ENCODE data around the gene ARHGEF7.

ARHGEF7 gene

DNA sequence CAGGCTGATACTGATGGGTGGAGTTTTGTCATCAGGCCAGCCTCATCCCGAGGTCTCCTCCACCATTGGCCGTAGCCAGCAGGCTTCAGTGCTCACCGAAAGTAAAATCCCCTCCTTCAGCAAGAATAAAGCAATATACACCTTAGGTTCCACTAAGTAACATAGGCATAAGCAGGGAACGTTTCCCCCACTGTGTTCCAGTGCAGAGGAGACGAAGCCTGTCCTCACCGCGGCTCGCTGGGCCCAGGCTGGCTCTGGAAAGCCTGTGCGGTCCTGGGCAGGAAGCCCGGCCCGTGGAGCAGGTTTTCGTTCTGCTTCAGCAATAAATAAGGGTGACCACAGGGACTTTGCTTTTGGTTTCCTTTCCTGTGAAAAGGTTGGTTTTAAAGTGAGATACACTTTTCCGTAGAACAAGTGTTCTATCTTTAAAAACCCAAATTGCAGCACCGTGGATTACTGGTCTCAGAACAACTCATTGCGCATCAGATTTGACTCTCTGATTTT lies 189.0 kb downstream of the ARHGEF7 start:
- DNase-seq (ENCODE audit: low spot score), result no peak

DNA sequence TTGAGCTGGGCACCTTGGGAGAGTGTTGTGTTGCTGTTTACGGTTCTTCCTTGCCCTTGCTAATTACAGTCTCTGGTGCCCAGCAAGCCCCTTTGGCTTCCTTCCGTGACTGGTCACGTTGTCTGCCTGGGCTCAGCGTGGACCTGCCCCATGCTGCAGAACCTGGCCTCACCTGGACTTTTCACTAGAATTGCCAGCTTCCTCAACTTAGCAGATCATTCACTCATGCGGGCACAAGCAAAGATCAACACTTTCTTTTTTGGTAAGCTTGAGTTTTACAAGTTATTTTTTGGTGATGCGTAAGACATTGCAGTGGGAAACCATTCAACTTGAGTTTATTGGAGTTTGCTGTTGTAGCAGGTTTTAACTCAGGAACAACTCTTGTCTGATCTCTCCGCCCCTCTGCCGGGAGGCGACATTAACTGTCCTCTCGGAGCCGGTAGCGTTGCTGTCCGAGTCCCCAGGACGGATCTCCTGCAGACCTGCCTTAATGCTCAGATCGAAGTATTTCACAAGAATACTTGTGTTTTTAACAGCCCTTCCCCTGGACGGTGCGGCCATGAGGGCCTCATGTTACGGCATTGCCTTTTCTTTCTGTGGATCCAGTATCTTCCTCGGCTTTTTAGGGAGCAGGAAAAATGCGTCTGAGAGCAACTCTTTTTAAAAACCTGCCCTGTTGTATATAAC lies 189.6 kb downstream of the ARHGEF7 start:
- no peak for DNase-seq (ENCODE audit: low spot score)

DNA sequence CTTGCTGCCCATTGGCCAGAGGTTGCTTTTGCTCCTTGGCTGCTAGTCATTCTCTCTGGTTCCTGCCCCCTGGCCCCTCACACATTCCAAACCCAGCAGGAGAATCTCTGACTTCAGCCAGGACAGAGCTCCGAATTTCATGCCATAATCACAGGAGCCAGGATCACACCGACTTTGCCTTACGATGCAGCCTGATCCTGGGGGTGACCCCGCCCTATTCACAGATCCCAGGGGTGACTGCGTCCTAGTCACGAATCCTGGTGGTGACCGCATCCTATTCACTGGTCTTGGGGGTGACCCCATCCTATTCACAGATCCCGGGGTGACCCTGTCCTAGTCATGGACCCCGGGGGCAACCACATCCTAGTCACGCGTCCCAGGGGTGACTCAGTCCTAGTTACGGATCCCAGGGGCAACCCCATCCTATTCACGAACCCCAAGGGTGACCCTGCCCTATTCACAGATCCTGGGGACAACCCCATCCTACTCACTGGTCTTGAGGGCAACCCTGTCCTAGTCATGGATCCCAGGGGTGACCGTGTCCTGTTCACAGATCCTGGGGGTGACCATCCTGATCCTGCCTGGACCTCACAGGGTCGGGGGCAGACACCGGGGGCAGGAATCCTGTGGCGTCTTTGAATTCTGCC lies 198.0 kb downstream of the ARHGEF7 start:
- no peak for DNase-seq (ENCODE audit: low spot score)

DNA sequence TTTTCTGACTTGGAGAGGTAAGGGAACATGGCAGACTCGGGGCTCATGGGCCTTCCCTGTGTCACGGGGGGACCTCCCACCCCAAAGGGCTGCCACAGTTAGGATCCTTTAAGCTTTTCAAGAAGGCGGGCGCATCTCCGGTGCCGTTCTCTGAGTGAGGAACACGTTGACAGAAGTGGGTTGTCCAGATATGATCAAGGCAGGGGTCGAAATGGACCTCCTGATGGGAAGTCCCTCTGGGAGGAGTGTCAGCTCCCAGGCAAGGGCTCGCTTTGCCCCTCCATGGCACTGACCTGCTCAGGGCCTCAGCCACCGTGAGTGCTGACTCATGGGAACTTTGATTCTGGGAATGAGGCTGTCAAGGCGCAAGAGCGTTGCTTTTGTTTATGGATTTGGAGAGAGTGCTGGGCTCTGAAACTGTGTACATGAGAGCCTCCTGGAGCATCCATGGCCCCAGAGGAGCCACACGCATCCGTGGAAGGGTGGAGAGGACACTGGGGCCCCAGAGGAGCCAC lies 198.9 kb downstream of the ARHGEF7 start:
- DNase-seq (ENCODE audit: low spot score), result no peak

DNA sequence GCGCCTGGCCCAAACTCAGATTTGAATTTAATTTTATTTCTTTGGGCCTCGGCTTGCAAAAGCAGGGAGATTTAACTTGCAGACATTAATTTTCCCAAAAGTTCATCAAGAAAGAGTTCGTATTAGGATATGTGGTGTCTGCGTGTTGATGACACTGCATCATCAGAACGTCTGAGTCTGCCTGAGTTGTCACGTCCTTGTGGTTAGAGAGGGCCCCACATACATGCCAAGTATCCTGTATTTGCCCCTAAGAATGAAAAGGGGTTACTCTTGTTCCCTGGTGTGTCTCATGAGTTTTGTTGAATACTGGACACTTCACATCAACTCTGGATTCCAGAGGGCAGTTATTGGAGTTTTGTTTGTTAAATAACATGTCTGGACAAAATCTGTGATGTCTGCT lies 199.7 kb downstream of the ARHGEF7 start:
- DNase-seq (ENCODE audit: low spot score), result no peak

DNA sequence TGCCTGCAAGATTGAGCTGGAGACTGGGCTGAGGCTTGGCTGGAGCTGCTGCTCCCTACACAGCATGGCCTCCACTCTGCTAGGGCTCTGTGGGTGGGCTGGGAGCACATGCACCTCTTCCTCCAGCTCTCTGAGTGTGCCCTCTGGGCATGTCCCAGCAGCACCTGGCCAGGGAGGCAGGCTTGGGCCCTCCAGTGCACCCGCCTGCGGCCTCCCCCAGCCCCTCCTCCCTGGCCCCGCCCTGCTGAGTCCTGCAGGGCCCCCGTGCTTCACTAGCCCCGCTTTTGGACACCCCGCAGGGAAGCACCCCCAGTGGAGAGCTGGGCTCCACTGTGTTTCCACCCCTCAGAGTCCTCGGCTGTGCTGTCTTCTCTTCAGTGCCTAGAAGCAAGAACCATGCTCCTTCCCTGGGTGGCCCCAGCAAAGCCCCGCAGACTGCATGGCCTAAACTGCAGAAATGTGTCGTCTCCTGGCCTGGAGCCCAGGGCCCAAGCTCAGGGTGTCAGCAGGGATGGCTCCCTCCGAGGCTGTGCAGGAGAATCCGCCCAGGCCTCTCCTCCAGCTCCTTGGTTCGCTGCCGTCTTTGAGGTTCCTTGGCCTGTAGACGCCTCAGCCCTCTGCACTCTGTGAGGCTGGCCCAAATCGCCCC lies 200.4 kb downstream of the ARHGEF7 start:
- DNase-seq (ENCODE audit: low spot score), result no peak

DNA sequence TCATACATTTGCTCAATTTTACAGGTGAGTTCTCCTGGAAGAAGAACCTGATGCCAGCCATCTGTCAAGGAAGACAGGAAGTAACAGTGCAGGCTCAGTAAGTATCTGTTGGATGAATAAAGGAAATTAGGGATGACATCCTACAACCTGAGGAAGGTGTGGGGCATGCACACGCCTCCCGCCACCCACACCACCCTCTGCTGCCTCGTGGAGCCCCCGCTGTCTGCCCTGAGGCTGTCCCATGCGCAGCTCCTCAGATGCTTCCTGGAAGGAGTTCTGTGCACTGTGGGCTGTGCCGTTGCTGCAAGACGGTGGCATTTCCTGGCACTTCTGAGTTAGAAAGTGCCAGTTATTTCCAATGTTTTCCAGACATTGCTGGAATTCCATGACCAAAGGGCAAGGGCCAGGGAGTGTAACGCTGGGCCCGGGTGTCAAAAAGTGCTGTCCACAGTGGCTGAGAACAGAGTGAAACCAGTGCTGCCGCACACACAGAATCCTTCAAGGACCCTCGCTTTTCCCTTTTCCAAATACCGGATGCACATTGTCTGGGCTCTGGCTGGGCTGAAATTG lies 201.1 kb downstream of the ARHGEF7 start:
- no peak for DNase-seq (ENCODE audit: low spot score)

DNA sequence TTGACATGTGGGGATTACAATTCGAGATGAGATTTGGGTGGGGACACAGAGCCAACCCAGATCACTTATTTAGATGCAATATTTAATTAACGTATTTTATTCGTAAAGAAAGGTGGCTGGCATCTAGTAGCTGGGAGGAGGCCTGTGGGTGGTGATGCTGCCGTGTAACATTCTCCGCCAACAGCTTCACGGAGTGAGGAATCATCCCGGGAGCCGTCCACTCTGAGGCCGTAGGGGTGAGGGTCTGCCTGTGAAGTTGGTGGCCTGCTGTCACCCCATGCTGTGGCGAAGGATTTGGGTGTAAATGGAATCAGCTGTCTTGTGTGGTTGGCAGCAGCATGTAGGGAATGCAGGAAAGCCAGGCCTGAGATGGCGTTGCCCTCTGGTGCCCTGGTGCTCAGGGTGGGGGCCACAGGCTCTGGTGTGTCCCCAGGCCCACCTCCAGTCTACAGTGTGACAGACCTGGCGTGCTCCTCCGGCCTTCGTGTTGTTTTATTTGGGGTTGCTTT lies 202.0 kb downstream of the ARHGEF7 start:
- no peak for DNase-seq (ENCODE audit: low spot score)

DNA sequence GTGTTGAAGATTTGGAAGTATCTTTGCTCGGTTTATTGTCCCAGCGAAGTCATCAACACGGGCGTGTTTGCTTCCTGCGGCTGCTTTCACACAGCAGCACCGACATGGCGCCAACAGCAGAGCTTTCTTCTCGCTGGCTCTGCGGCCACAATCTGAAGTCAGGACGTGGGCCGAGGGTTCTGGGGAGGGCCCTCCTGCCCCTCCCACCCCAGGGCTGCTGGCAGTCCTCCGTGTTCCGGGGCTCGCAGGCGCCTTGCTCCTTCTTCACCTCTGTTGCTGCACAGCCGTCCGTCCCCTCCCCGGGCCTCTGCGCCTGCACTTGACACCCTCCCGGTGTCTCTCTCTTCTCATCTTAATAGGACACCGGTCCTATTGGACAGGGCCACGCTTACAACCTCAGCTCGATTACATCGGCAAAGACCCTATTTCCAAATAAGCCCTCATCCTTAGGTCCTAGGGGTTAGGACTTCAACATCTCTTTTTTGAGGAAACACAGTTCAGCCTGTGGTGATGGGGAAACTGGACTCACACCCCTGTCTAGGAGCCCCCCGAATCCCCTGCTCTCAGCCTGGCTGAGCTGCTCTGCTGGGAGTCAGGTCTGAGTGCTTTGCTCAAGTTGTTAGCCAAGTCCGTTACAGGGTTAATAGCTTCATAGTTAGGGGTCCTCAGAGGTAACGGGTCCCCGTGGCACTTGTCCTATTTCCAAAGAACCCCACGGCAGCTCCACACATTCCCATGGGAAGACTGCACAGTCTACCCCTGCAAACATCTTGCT lies 202.6 kb downstream of the ARHGEF7 start:
- no peak for DNase-seq (ENCODE audit: low spot score)

DNA sequence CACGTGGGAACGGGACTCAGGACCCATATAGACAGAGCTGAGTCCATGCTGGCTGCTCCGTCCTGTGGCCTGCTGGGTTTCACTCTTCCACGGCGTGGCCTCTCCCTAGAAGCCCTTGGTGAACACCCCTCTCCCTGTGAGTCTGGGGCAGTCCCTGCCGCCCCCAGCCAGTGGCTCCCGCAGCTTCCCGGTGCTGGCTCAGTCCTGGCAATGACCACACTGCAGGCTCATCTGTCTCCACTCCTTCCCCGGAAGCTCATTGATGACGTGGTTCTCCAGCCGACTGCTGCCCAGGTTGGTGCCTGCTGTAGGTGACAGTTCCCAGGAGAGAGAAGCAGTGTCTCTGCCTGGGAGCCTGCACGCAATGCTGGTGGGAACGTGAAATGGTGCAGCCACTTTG lies 203.3 kb downstream of the ARHGEF7 start:
- no peak for DNase-seq (ENCODE audit: low spot score)

DNA sequence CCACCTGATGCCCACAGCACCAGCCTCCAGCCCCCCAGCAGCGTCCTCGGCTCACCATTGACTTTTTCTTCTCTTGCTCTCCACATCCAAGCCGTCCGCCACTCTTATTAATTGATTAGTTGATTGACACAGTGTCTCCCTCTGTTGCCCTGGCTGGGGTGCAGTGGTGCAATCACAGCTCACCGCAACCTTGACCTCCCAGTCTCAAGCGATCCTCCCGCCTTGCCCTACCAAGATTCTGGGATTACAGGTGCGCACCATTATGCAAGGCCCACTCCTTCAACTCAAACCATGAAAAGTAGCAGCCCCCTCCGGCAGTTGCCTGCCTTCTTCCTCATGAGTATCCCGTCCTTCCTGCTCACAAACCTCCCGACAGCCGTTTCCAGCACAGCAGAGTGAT lies 204.4 kb downstream of the ARHGEF7 start:
- DNase-seq (ENCODE audit: low spot score), result no peak

DNA sequence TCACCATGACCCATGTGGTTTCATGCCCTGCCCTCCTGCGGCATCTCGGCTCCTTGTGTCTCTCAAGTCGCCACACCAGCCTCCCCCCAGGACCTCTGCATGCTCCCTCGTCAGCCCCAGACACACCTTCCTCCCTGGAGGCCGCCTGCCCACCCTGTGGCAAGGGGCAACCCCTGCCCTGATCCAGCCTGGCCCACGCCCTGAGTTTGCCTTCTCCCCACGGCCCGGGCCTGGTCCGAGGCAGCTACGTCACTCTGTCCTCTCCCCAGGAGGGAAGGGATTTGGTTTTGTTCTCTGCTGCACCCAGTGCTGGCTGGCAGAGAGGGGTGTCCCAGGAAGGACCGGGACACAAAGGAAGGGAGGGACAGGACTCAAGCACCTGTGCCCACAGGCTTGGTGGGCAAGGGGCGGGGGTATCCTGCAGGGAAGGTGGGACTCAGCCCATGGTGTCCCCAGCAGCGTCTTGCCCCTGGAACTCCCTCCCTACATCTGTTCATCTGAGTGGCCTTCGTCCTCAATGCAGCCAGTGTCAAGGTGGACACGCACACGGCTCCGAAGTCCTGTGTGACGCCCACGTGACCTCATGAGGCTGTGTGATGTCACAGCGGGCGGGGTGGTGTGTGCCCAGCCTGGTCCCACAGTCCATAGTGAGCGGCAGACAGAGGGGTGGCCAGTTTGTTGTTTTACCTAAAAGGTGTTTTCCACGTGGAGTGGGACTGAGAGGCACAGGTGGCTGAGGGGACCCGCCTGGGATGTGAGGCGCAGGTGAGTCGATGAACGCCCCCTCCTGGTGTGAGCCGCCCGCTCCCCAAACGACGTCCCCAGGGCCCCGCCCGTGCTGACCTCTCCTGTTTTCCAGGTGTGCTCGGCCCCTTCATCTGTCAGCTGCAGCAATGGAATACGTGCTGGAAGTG lies 205.1 kb downstream of the ARHGEF7 start, which contains the start of gene TEX29:
TEX29 (plus strand) TSS at position 645 of the 914 bp plus-strand sequence; CDS start at position 894, 249 bp downstream.
- no peak for DNase-seq (ENCODE audit: low spot score)

DNA sequence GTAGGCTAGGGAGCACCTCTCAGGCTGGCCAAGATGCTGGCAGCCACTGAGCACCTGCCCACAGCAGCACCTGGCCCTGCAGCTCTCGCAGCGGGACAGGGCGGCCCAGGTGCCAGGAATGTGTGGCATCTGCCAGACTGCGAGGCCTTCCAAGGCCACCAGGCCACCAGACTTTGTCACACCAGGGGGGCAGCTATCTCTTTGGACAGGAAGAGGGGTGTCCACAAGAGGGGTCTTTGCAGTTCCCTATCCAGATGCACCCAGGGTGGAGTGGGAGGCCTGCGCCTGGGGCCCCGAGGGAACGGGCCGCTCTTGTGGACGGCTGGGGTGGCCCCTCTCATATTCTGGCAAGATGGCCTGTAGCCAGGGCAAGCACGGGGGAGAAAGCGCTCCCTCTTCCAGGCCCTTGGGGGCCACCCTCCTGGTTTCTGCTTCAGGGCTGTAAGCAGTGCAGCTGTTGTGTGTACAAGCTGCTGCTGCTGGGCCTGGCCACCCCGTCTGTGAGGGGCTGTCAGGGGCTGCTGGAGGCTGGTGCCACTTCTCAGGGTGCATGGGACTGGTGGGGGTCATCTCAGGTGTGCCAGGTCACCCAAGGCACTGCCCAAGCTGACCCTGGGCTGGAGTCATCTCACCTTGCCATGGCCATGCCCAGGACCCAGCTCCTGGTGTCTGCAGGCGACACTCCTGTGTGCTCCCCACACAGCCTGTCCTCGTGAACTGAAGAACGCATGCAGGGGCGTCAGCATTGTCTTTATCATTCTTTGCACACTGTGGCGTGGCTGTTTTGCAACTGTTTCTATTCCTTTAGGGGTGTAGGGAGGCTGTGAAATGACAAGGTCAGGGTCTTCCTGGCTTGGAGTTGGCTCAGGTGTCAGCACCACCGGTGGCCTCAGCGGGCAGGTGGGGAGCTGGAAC lies 207.1 kb downstream of the ARHGEF7 start:
- no peak for DNase-seq (ENCODE audit: low spot score)

DNA sequence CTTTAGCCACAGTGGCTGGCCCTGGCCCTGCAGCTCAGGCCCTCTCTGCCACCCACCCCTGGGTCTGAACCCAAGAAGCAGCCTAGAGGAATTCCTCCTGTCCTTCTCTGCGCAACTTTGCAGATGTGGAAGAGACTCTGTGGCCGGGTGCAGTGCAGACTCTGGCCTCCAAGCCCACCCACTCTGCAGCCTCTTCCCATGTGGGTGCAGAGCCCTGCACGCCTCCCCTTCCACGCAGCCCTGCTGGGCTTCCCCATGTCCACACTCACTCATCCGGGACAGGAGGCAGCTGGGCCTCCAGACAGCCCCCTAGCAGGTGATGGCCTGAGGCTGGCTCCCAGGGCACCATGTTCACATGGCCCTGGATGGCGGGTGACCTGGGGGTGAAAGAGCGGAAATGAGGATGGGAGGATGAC lies 207.8 kb downstream of the ARHGEF7 start:
- DNase-seq (ENCODE audit: low spot score), result no peak

DNA sequence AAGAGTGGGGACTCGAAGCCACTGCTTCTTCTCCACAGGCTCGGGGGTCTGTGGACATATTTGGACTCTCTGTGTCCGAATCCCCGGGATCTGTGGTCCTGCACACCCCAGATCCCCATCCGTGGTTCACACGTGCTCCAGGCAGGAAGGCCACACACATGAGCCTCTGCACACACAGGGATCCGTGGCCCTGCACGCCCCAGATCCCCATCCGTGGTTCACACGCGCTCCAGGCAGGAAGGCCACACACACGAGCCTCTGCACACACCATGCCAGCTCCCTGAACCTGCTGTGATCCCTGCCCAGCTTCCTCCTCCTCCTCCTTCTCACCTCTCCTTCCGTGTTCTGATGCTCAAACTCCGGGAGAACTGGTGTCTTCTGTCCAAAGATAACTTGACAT lies 208.4 kb downstream of the ARHGEF7 start:
- no peak for DNase-seq (ENCODE audit: low spot score)

DNA sequence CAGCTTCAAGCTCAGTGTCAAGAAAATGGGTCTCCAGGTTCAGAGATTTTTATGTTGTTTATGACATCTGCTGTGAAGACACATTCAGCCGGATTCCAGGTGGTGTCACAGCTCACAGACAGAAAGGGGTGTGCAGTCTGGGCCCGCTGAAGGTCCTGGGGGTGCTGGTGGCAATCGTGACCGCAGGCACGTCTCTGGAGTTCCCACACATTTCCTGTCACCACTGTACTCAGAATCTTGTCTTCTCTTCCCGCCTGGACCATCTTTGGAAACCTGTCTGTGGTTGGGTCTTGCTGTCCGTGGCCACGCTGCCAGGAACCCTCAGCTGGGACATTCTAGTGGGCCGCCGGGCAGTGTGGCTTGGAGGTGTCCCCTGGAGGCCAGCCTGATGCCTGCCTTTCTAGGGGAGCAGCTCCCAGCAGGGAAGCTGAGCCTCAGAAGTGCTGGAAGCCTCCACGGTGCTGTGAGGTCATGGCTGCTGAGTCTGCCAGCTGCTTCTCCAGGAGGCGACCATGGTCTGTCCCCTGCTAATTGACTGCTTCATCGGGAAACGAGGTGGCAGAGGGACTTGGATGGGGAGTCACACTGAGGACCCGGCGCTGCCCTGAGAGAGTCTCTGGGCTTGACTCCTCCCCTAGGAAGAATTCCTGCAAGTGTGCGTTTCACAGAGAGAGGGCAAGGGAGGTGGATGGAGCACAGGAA lies 209.0 kb downstream of the ARHGEF7 start:
- DNase-seq (ENCODE audit: low spot score), result no peak

DNA sequence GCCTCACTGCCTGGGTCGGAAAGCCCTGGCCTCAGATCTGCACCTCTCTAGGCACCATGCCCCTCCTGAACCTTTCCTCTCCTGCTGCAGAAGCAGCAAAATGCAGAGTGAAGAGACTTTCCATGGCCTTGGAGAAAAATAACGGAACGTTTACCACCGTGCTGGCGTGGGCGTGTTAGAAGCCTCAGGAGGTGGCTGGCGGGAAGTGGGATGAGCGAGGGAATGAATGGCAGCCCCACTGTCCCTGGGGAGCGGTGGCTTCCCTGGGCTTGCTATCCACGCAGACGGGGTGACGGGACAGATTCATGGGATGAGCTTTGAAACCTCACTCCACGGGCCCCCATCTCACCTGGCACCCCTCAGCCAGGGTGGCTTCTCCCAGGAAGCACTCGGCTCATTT lies 209.6 kb downstream of the ARHGEF7 start:
- no peak for DNase-seq (ENCODE audit: low spot score)

DNA sequence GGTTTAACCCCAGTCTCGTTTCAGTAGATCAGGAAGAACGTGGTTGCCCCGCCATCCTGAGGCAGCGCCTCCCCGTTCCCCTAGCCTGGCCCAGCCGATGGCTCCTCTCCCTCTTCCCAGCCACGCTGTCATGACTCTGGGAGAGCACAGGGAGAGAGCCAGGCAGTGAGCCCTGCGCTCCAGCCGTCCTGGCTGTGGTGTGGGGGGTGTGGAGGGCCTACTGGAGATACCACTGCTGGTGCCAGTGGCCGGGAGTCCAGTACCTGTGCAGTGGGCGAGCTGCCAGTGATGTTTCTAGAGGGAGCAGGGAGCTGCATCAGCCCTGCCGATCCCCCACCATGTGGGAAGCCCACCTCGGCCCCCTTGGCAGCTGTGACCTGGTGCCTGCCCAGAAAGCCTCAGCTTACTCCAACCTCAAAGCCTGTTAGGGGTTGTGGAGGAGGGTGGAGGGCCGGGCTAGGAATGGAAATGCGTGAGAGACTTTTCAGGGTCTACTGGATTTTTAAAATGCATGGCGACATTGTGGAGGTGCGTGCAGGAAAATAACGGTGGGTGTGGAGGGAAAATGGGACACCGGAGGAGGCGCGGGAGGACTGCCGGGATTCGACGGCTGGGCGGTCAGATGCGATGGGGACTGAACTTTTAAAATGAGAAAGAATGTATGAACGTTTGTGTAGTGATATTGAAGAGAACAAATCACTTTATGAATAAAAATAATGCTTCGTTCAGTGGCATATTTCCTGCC lies 210.2 kb downstream of the ARHGEF7 start:
- DNase-seq (ENCODE audit: low spot score), result no peak

All from hematopoietic multipotent progenitor cell treated with erythropoietin and hydrocortisone succinate and interleukin-3 and kit ligand, for 17 days (in vitro differentiated cells).